Measurements from ENCODE around the gene DENND1A.

GRCh38 chr9:123334639-123335038 is 595.3 kb downstream of the DENND1A start:
- TF ChIP-seq POLR2AphosphoS5 (IDR thresholded peaks at IDR 0.05; ENCODE audit: borderline replicate concordance, low read depth, low read length), result no peak
- no peak for TF ChIP-seq EZH2 (IDR thresholded peaks at IDR 0.05)
- no peak for TF ChIP-seq FOXP2 (optimal IDR thresholded peaks at IDR 0.05; ENCODE audit: control extremely low read depth, extremely low read length, insufficient read depth)
